ENCODE data around the gene CAP2.

Gene CAP2

DNA sequence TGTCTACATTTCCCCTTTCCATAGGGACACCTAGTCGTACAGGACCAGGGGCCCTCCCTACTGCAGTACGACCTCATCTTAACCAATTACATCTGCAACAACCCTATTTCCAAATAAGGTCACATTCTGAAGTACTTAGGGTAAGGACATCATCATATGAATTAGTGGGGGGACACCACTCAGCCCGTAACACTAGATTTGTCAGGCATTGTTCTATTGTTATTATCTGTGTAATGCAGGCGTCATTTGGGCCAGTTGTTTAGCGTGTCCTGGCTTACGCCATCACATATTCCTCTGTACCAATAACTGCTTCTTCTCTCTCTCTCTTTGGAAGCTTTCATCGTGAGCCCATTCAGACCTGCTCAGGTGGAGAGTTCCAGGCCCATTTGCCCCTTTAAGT is 89.3 kb downstream of the CAP2 start:
- TF ChIP-seq, protein P1, sequence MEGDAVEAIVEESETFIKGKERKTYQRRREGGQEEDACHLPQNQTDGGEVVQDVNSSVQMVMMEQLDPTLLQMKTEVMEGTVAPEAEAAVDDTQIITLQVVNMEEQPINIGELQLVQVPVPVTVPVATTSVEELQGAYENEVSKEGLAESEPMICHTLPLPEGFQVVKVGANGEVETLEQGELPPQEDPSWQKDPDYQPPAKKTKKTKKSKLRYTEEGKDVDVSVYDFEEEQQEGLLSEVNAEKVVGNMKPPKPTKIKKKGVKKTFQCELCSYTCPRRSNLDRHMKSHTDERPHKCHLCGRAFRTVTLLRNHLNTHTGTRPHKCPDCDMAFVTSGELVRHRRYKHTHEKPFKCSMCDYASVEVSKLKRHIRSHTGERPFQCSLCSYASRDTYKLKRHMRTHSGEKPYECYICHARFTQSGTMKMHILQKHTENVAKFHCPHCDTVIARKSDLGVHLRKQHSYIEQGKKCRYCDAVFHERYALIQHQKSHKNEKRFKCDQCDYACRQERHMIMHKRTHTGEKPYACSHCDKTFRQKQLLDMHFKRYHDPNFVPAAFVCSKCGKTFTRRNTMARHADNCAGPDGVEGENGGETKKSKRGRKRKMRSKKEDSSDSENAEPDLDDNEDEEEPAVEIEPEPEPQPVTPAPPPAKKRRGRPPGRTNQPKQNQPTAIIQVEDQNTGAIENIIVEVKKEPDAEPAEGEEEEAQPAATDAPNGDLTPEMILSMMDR (IDR thresholded peaks at IDR 0.05; ENCODE audit: low read depth, low read length): no peak
- no peak overlapping the region for H3K4me3 ChIP-seq (ENCODE audit: low read depth, low read length)

GRCh38 chr6:17483391-17484016 is 90.1 kb downstream of the CAP2 start:
- TF ChIP-seq, protein P1 (IDR thresholded peaks at IDR 0.05; ENCODE audit: low read depth, low read length): no peak
- no peak overlapping the region for H3K4me3 ChIP-seq (ENCODE audit: low read depth, low read length)

- TF ChIP-seq, protein P1 (IDR thresholded peaks at IDR 0.05; ENCODE audit: low read depth, low read length): no peak
- no peak overlapping the region for H3K4me3 ChIP-seq (ENCODE audit: low read depth, low read length)
Measured at GRCh38 chr6:17484201-17484849, 90.9 kb downstream of the CAP2 start.

- no peak overlapping the region for H3K4me3 ChIP-seq (ENCODE audit: low read depth, low read length)
- TF ChIP-seq, protein P1 (IDR thresholded peaks at IDR 0.05; ENCODE audit: low read depth, low read length): no peak
Measured at GRCh38 chr6:17485181-17485580, 91.8 kb downstream of the CAP2 start.

- TF ChIP-seq, protein P1 (IDR thresholded peaks at IDR 0.05; ENCODE audit: low read depth, low read length): no peak
- H3K4me3 ChIP-seq (ENCODE audit: low read depth, low read length): no peak overlapping the region
Measured at GRCh38 chr6:17485946-17486345, 92.6 kb downstream of the CAP2 start.

DNA sequence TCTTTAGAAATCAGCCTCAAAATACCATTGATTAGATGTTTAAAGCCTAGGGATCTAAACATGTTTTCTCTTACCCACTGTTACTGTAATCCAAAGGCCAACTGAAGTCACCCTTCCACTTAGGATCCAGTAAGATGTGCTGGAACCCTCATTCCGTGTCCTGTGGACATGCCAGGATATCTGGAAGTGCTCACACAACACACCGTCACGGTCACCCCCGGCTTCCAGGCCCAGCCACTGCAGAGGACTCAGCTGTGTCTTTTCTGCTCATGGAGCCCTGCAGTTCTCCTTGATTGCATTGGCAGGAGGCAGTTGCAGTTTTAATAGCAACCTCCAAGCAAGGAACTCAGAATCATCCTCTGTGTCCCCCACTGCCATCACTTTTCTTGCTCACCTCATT is 93.3 kb downstream of the CAP2 start:
- TF ChIP-seq, protein P1 (IDR thresholded peaks at IDR 0.05; ENCODE audit: low read depth, low read length): no peak
- no peak overlapping the region for H3K4me3 ChIP-seq (ENCODE audit: low read depth, low read length)

GRCh38 chr6:17490724-17491123 is 97.3 kb downstream of the CAP2 start:
- TF ChIP-seq, protein P1 (IDR thresholded peaks at IDR 0.05; ENCODE audit: low read depth, low read length): no peak
- H3K4me3 ChIP-seq (ENCODE audit: low read depth, low read length): no peak overlapping the region

Measured in WI38 (cell line).